HL-60/S4 treated with phorbol 12-myristate 13-acetate at 8.2 ng/mL for 4 days and 3 days (cell line): ENCODE measurements around the gene P2RX5.

Experiments
- in situ Hi-C: fragments of 300-500 bp; cut with MboI; formaldehyde crosslinking; loops from 2 replicates; pipeline ENCODE4 v1.15.0; 2022; ENCODE audit warnings: low sequenced_read_pairs

Gene P2RX5

GRCh38 chr17:3681565-3681964 lies 14.4 kb downstream of the P2RX5 start:
- in situ Hi-C loops, result no loop called here

- in situ Hi-C loops, result no loop called here
Measured at GRCh38 chr17:3681057-3681456, 14.9 kb downstream of the P2RX5 start.

DNA sequence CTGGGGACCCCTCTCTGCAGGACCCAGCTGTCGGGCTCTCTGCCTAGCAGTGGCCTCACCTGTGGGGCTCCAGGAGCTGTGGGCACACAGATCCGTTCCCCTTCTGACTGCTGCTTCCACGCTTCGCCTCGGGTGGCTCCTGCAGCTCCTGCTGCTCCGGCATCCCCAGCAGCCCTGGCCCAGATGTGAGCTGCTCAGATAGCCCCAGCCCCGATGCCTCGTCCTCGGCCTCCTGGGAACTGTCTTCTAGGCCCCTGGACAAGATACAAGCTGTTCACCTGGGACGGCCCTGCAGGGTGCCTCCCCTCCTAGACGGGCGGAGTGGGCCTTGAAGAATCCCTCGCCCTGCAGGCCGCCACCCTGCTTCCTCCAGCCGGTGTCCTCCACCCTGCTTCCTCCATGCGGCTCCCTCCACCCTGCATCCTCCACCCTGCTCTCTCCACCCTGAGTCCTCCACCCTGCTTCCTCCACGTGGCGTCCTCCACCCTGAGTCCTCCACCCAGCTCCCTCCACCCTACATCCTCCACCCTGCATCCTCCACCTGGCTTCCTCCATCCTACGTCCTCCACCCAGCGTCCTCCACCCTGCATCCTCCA lies 16.3 kb downstream of the P2RX5 start:
- in situ Hi-C loops, result no loop called here

GRCh38 chr17:3678821-3679530 lies 17.0 kb downstream of the P2RX5 start:
- in situ Hi-C loops, result no loop called here

- in situ Hi-C loops, result no loop called here
Measured at GRCh38 chr17:3678095-3678820, 17.7 kb downstream of the P2RX5 start.

- in situ Hi-C loops, result no loop called here
Measured at GRCh38 chr17:3675886-3676285, 20.1 kb downstream of the P2RX5 start.

GRCh38 chr17:3672571-3672970 lies 23.4 kb downstream of the P2RX5 start:
- in situ Hi-C loops, result no loop called here

DNA sequence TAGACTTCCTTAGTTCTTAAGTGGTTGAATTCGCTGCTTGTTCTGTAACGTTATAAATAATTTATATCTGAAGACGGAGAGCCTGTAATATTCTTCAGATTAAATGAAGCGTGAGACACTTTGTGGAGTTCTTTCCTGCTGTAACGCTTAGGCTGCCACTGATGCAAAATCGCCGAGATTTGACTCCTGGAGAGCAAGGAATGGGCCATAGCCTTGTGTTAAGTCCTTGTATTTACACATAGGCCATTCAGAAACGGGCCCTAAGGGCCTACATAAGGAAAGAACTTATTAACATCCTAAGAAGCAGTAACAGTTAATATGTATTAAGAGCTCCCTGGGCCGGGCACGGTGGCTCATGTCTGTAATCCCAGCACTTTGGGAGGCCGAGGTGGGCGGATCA lies 26.4 kb downstream of the P2RX5 start:
- in situ Hi-C loops, result no loop called here

GRCh38 chr17:3669085-3669347 lies 26.9 kb downstream of the P2RX5 start:
- in situ Hi-C loops, result no loop called here

DNA sequence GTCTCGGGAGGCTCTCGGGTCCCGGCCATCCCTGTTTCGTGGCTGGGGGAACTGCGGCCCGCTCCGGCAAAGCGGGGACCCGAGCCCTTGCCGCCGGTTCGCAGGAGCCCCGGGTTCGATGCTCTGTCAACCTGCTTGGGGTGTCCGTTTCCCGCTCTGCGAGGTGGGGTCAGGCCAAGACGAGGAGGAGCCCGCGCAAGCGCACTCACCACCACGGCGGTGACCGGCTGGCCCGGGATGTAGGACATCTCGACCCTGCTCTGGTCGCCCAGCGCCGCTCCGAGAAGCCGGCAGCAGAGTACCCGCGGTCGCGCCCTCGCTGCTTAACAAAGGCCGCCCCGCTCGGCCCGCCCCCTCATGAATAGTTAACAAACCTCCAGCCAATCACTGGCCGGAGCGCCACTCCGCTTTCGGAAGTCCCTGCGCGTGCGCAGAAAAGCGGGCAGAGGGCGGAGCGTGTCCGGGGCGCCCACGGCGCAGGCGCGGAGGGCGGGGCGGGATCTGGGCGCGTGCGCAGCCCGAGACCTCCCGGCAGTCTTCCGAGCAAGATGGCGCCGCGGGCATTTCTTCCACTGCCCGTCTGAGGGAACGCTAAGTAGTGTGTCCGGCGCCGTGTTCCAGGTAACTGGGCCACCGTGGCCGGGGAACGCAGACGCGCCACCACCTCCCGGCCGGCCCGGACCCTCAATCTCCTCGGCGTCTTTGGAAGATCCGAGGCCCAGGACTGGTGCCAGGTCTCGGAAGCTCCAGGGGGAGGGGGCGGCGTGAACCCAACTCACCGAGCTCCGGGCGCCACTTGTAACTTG lies 27.5 kb downstream of the P2RX5 start, which contains the start of the genes EMC6 and TAX1BP3:
TSS of gene EMC6 (plus strand) at position 534 of the 806 bp plus-strand sequence. CDS start 335 bp downstream, outside the sequence.
TSS of gene TAX1BP3 (minus strand) at position 300 of the 806 bp plus-strand sequence. CDS start at position 248, 52 bp downstream.
- in situ Hi-C loops, result no loop called here

DNA sequence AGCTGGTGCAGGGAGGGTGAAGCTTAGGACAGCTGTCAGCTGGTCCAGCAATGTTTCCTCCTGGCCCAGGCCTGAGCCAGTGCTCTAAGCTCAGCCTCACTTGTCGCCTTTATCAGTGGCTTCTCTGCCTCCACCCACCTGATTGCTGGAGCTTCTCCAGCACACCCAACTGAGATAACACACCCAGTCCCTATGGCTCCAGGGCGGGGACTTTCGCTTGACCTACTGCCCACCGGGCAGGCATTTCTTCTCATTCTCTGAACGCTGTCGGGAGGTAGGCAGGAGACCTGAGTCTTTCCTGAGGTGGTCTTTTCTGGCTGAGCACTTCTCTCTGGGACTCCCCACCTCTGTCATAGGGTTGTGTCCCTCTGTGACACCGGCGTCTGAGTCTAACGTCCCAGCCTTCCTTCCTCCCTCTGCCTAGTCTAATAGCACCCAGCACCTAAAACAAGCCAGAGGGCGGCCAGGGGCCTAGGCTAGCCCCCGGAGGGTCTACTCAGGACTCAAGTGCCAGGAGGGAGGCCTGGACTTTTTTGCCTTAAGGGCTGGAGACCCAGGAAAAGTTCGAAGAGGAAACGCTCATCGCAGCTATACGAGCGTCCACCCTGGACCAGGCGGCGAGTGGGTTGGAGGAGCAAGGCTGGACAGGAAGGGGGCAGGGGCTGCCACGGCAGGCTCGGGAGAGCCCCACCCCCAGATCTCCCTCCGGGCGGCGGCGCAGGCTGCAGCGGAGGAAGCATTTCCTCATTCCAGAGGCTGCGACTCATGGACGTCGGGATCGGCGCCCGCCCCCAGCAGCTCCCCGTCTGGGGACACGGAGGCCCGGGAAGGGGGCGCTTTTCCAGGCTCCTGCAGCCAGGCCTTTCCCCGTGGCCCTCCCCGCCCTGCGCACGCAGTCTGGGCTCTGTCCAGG lies 28.3 kb downstream of the P2RX5 start:
- in situ Hi-C loops, result no loop called here

- in situ Hi-C loops, result no loop called here
Measured at GRCh38 chr17:3666516-3666915, 29.4 kb downstream of the P2RX5 start.

DNA sequence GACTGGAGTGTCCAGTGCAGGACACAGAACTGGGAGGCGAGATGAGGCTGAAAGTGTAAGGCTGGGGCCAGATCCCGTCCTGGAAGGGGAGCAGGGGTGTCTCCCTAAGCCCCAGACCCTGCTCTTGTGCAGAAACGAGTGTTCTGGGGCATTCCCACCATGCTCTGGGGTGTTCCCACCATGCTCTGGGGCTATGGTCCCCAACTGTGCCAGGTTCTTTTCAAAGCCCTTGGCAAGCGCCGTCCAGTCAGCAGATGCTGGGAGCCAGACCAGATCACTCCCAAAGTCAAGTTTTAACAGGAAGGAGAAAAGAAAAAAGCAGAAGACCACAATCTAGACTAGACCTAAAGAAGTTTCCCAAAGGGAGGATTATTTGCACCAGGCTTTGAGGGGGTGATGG lies 30.1 kb downstream of the P2RX5 start:
- in situ Hi-C loops, result no loop called here

DNA sequence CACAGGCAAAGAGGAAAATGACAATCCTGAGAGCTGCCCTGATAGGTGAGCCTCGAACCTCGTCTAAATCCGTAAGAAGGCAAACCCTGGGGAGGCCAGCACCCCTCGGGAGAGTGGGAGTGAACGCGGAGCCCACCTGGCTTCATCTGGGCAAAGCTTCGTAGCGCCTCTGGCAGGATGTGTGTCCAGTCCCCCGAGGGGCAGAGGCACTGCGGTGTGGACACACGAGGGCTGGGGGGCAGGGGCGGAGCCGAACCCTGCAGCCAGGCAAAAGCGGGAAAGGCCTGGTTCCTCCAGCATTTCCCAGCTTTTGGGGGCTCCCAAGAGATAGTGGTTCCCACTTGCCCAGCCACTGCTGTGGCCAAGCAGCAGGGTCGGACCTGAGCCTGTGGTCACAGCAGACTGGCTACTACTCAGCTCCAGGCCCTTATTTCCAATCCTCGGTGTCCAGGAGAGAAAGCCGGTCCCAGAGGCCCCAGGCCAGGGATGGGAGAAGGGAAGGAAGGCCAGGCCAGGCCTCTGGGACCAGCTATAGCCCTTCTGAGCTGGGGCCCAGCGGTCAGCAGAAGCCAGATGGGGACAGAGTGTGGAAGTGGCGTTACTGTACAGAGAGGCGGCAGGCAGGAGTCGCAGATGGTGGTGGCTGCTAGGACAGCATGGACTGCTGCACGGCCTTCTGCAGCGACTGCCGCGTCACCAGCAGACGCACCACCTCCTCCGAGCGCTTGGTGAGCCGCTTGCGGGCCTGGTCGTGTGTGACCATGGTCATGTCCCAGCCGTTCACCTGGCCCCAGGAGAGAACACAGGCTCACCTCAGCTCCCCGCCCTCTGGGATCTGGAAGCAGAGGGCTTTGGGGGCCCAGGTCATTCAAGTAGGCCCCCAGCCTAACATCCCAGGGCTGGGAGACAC lies 32.6 kb downstream of the P2RX5 start:
- in situ Hi-C loops, result no loop called here

GRCh38 chr17:3660311-3660891 lies 35.6 kb downstream of the P2RX5 start:
- in situ Hi-C loops, result no loop called here

GRCh38 chr17:3659541-3660111 lies 36.3 kb downstream of the P2RX5 start:
- in situ Hi-C loops, result no loop called here

DNA sequence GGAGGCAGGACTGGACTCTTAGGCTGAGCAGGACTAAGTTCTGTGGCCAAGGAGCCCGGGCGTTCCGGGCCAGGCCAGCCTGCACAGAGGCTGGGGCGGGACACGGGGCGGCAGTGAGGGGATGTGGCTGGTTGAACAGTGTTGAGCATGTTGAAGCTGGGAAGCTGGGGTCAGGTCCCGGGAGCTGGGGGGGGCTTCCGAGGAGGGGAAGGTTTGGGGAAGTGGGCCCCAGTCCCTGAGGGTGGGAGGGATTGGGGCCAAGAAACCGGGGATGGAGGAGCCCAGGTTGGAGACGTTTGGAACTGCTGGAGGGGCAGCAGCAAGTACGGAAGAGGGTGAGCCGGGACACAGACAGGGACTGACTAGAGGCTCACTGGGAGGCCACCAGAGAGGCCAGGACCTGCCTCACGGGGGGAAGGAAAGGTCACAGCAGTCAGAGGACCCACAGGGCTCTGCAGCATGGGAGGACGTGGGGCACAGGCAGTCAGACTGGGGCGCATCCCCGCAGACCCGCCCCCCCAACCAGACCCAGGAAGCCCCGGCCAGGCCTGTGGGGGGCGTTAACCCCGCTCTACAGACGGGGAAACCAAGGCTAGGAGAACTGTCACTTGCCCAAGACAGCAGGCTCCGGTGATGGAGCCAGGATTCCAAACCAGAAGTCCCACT lies 37.0 kb downstream of the P2RX5 start:
- in situ Hi-C loops, result no loop called here
